Measurements from ENCODE around the gene SAMD11.

- TF ChIP-seq CTCF (IDR thresholded peaks at IDR 0.05; ENCODE audit: poor library complexity, severe bottlenecking) (no peak), POLR2AphosphoS5 (IDR thresholded peaks at IDR 0.05) (no peak), EZH2 (IDR thresholded peaks at IDR 0.05; ENCODE audit: borderline replicate concordance, insufficient read depth, low read length, poor library complexity, severe bottlenecking) (no peak), REST (IDR thresholded peaks at IDR 0.05; ENCODE audit: borderline replicate concordance) (no peak)
Observed at GRCh38 chr1:950268-950667, 26.5 kb downstream of the SAMD11 start.

All from neural cell (in vitro differentiated cells).